ENCODE results near the gene NAA25.
A peak's percentile ranks its signal among the peaks of the same experiment; 100 is the strongest.
"Not testable (repeated sequence)": the region's sequence is repeated elsewhere in the genome, so short reads cannot be mapped to it uniquely, and the experiment has no call there.

NAA25 gene

GRCh38 chr12:112116232-112117060 is 7.9 kb upstream of the NAA25 start:
- DNase-seq = peak; percentile 67

GRCh38 chr12:112115259-112116045 is 6.9 kb upstream of the NAA25 start:
- no peak for DNase-seq

- DNase-seq = no peak
Observed at GRCh38 chr12:112112409-112113133, 4.0 kb upstream of the NAA25 start.

GRCh38 chr12:112111931-112112330 is 3.3 kb upstream of the NAA25 start:
- no peak for DNase-seq

- peak; percentile 30 for DNase-seq
Observed at GRCh38 chr12:112110787-112111662, 2.4 kb upstream of the NAA25 start.

GRCh38 chr12:112107306-112108201 is 1.0 kb downstream of the NAA25 start:
- peak; percentile 43 for DNase-seq

- no peak for DNase-seq
Observed at GRCh38 chr12:112105891-112106290, 2.7 kb downstream of the NAA25 start.

GRCh38 chr12:112103758-112104503 is 4.7 kb downstream of the NAA25 start:
- no peak for DNase-seq

- not testable (repeated sequence) for DNase-seq
Observed at GRCh38 chr12:112102746-112103145, 5.8 kb downstream of the NAA25 start.

GRCh38 chr12:112102127-112102526 is 6.5 kb downstream of the NAA25 start:
- no peak for DNase-seq

- DNase-seq = not testable (repeated sequence)
Observed at GRCh38 chr12:112100500-112100899, 8.1 kb downstream of the NAA25 start.

- DNase-seq = peak; percentile 11
Observed at GRCh38 chr12:112097641-112098040, 10.9 kb downstream of the NAA25 start.

GRCh38 chr12:112096667-112097066 is 11.9 kb downstream of the NAA25 start:
- DNase-seq = peak; percentile 83

GRCh38 chr12:112096070-112096469 is 12.5 kb downstream of the NAA25 start:
- no peak for DNase-seq

GRCh38 chr12:112091563-112091962 is 17.0 kb downstream of the NAA25 start:
- no peak for DNase-seq

- no peak for DNase-seq
Observed at GRCh38 chr12:112087851-112088250, 20.7 kb downstream of the NAA25 start.

GRCh38 chr12:112087055-112087850 is 21.3 kb downstream of the NAA25 start:
- DNase-seq = no peak

GRCh38 chr12:112066566-112066965 is 42.0 kb downstream of the NAA25 start:
- DNase-seq = no peak

GRCh38 chr12:112063273-112063672 is 45.3 kb downstream of the NAA25 start:
- no peak for DNase-seq

- DNase-seq = no peak
Observed at GRCh38 chr12:112061137-112061536, 47.4 kb downstream of the NAA25 start.

Measured in fibroblast of skin of right biceps (primary cell).